KMS-11 (cell line): ENCODE measurements around the gene ORM1.

Experiments
- H2AFZ ChIP-seq: fragments of 200-600 bp; sonication (generic); 2 replicates; pipeline ENCODE4 v1.6.1; 2016; ENCODE audit warnings: antibody characterized with exemption, mixed run types, low read depth
- H3K27ac ChIP-seq: fragments of 200-600 bp; sonication (generic); 2 replicates; pipeline ENCODE4 v1.6.1; 2016; ENCODE audit warnings: mild to moderate bottlenecking, mixed run types
- H3K27me3 ChIP-seq: fragments of 200-600 bp; sonication (generic); 2 replicates; pipeline ENCODE4 v1.6.1; 2017; ENCODE audit warnings: mild to moderate bottlenecking, low read depth, mixed run types, moderate library complexity; ENCODE audit not compliant: insufficient read depth
- H3K36me3 ChIP-seq: fragments of 200-600 bp; sonication (generic); 2 replicates; pipeline ENCODE4 v1.6.1; 2017; ENCODE audit warnings: mild to moderate bottlenecking, mixed run types; ENCODE audit not compliant: insufficient read depth
- H3K4me1 ChIP-seq: fragments of 200-600 bp; sonication (generic); 2 replicates; pipeline ENCODE4 v1.6.1; 2016; ENCODE audit warnings: mild to moderate bottlenecking, low read depth, mixed run types; ENCODE audit not compliant: poor library complexity, severe bottlenecking
- H3K4me2 ChIP-seq: fragments of 200-600 bp; sonication (generic); 2 replicates; pipeline ENCODE4 v1.7.0; 2016; ENCODE audit warnings: mild to moderate bottlenecking, mixed run types
- H3K4me3 ChIP-seq: fragments of 200-600 bp; sonication (generic); IDR thresholded peaks from 2 replicates; pipeline ENCODE4 v1.6.1; 2017; ENCODE audit warnings: low read depth, low read length, mixed read lengths; ENCODE audit not compliant: insufficient read depth
- H3K79me2 ChIP-seq: fragments of 200-600 bp; sonication (generic); 2 replicates; pipeline ENCODE4 v1.6.1; 2016; ENCODE audit warnings: low read depth, mixed run types; ENCODE audit not compliant: insufficient read depth
- H3K9ac ChIP-seq: fragments of 200-600 bp; sonication (generic); 2 replicates; pipeline ENCODE4 v1.6.1; 2016; ENCODE audit warnings: mild to moderate bottlenecking, mixed run types
- H4K20me1 ChIP-seq: fragments of 200-600 bp; sonication (generic); 2 replicates; pipeline ENCODE4 v1.6.1; 2016; ENCODE audit warnings: mild to moderate bottlenecking, mixed run types; ENCODE audit not compliant: insufficient read depth
- CTCF ChIP-seq: fragments of 200-600 bp; sonication (generic); conservative IDR thresholded peaks from 2 replicates; pipeline ENCODE4 v1.6.1; 2017; ENCODE audit warnings: low read depth, mild to moderate bottlenecking, antibody characterized with exemption, low read length, moderate library complexity, mixed read lengths

ORM1 gene

GRCh38 chr9:114303571-114303970, 19.3 kb upstream of the ORM1 start:
- no peaks in the 10 kb centered on the region for H3K36me3 ChIP-seq
- H2AFZ ChIP-seq = no peak overlapping the region
- H3K4me3 ChIP-seq = no peak overlapping the region
- no peaks in the 10 kb centered on the region for H3K79me2 ChIP-seq
- no peak overlapping the region for H3K4me2 ChIP-seq
- H3K4me1 ChIP-seq = no peaks in the 10 kb centered on the region
- H3K9ac ChIP-seq = no peak overlapping the region
- H3K27me3 ChIP-seq = no peaks in the 10 kb centered on the region
- no peak for TF ChIP-seq CTCF
- no peak overlapping the region for H3K27ac ChIP-seq
- H4K20me1 ChIP-seq = no peaks in the 10 kb centered on the region

- Histone ChIP-seq H3K36me3 (no peaks in the 10 kb centered on the region), H3K4me2 (no peak overlapping the region), H3K27ac (no peak overlapping the region), H3K9ac (no peak overlapping the region), H3K79me2 (no peaks in the 10 kb centered on the region), H3K4me3 (no peak overlapping the region), H3K4me1 (no peaks in the 10 kb centered on the region), H2AFZ (no peak overlapping the region), H3K27me3 (no peaks in the 10 kb centered on the region), H4K20me1 (no peaks in the 10 kb centered on the region)
- no peak for TF ChIP-seq CTCF
These were observed 18.9 kb upstream of the ORM1 start for GRCh38 chr9:114303977-114304376.

- Histone ChIP-seq H3K4me2 (no peak overlapping the region), H2AFZ (no peak overlapping the region), H3K36me3 (no peaks in the 10 kb centered on the region), H3K27ac (no peak overlapping the region), H3K4me1 (no peaks in the 10 kb centered on the region), H4K20me1 (no peaks in the 10 kb centered on the region), H3K27me3 (no peaks in the 10 kb centered on the region), H3K4me3 (no peak overlapping the region), H3K79me2 (no peaks in the 10 kb centered on the region), H3K9ac (no peak overlapping the region)
- no peak for TF ChIP-seq CTCF
These were observed 18.3 kb upstream of the ORM1 start for GRCh38 chr9:114304416-114305188.

GRCh38 chr9:114307899-114308267, 15.0 kb upstream of the ORM1 start:
- Histone ChIP-seq H2AFZ (no peak overlapping the region), H3K27ac (no peak overlapping the region), H3K4me2 (no peak overlapping the region), H4K20me1 (no peaks in the 10 kb centered on the region), H3K36me3 (no peaks in the 10 kb centered on the region), H3K9ac (no peak overlapping the region), H3K4me3 (no peak overlapping the region), H3K4me1 (no peaks in the 10 kb centered on the region), H3K27me3 (no peaks in the 10 kb centered on the region), H3K79me2 (no peaks in the 10 kb centered on the region)
- no peak for TF ChIP-seq CTCF
